ENCODE data around the gene LMBR1. TPM values are rescaled to one million over a fixed set of nuclear protein-coding genes. Genes with fewer than 3 reads are reported as not detected.

Gene LMBR1
- total and polyA plus RNA-seq, 2 of the 13 experiments (the other 11 are each of a cell fraction or from before 2014, with no cell fraction given): 20.9 to 39.6 TPM

- TF ChIP-seq IRX3 (CRISPR knock-in tag; IDR thresholded peaks at IDR 0.05; ENCODE audit: borderline replicate concordance, low read depth): no peak
- no peak for TF ChIP-seq ZNF703 (CRISPR knock-in tag; IDR thresholded peaks at IDR 0.05; ENCODE audit: borderline replicate concordance)
- 0 out of 2 replicates have a peak, but pooled peaks have one; percentile 52 for TF ChIP-seq ZNF329 (CRISPR knock-in tag; IDR thresholded peaks at IDR 0.05; ENCODE audit: low read depth)
- TF ChIP-seq ZNF331 (CRISPR knock-in tag; IDR thresholded peaks at IDR 0.05): no peak
- no peak for TF ChIP-seq RELA (CRISPR knock-in tag; IDR thresholded peaks at IDR 0.05)
- TF ChIP-seq ZFAT (CRISPR knock-in tag; conservative IDR thresholded peaks at IDR 0.05): no peak
- no peak for TF ChIP-seq ZMAT3 (CRISPR knock-in tag; conservative IDR thresholded peaks at IDR 0.05)
- TF ChIP-seq ZNF777 (CRISPR knock-in tag; IDR thresholded peaks at IDR 0.05): peak; percentile 90
- TF ChIP-seq ZNF674 (CRISPR knock-in tag; IDR thresholded peaks at IDR 0.05; ENCODE audit: low read depth): no peak
- no peak for TF ChIP-seq SYNCRIP (IDR thresholded peaks at IDR 0.05; ENCODE audit: insufficient read depth, low read depth, low read length)
- peak; percentile 67; the same call in 1 of the 2 replicates for TF ChIP-seq ZNF563 (CRISPR knock-in tag; IDR thresholded peaks at IDR 0.05)
- TF ChIP-seq ZNF407 (CRISPR knock-in tag; IDR thresholded peaks at IDR 0.05; ENCODE audit: not compliant biosample characterization): peak; percentile 25
- no peak for TF ChIP-seq TBL1XR1 (IDR thresholded peaks at IDR 0.05; ENCODE audit: borderline replicate concordance, low read length, partially characterized antibody)
- no peak for TF ChIP-seq ZNF317 (CRISPR knock-in tag; IDR thresholded peaks at IDR 0.05)
- TF ChIP-seq USF2 (IDR thresholded peaks at IDR 0.05; ENCODE audit: low read depth, low read length): no peak
- TF ChIP-seq USF2 (CRISPR knock-in tag; IDR thresholded peaks at IDR 0.05; ENCODE audit: borderline replicate concordance): 0 out of 2 replicates have a peak, but pooled peaks have one; percentile 20
- TF ChIP-seq CAMTA2 (CRISPR knock-in tag; IDR thresholded peaks at IDR 0.05; ENCODE audit: borderline replicate concordance): no peak
- no peak for TF ChIP-seq SETDB1 (CRISPR knock-in tag; IDR thresholded peaks at IDR 0.05; ENCODE audit: borderline replicate concordance)
- TF ChIP-seq ZNF749 (CRISPR knock-in tag; IDR thresholded peaks at IDR 0.05; ENCODE audit: borderline replicate concordance): no peak
Measured at GRCh38 chr7:156892821-156893706, at the start of gene LMBR1 (continued).

Data from HepG2 (cell line).